HG02884 (cell line): ENCODE results near the gene HNRNPF.
A peak's percentile ranks its signal among the peaks of the same experiment; 100 is the strongest.
"Not testable (repeated sequence)": the region's sequence is repeated elsewhere in the genome, so short reads cannot be mapped to it uniquely, and the experiment has no call there.

Experiments used
- ATAC-seq: cut with Tn5 transposase; IDR thresholded peaks from one replicate; pipeline ENCODE4 v1.9.1; 2021; ENCODE audit warnings: mild to moderate bottlenecking, moderate library complexity; ENCODE audit not compliant: unreplicated experiment

Gene HNRNPF

GRCh38 chr10:43352951-43353350, 56.0 kb downstream of the HNRNPF start:
- no peak for ATAC-seq

- no peak for ATAC-seq
Measured at GRCh38 chr10:43351301-43351700, 57.7 kb downstream of the HNRNPF start.

- ATAC-seq = no peak
Measured at GRCh38 chr10:43350686-43351085, 58.3 kb downstream of the HNRNPF start.

GRCh38 chr10:43350156-43350555, 58.8 kb downstream of the HNRNPF start:
- ATAC-seq = no peak

- peak; percentile 100 for ATAC-seq
Measured at GRCh38 chr10:43348511-43349312, 60.3 kb downstream of the HNRNPF start.

- no peak for ATAC-seq
Measured at GRCh38 chr10:43347997-43348396, 61.0 kb downstream of the HNRNPF start.

GRCh38 chr10:43344051-43344450, 64.9 kb downstream of the HNRNPF start:
- no peak for ATAC-seq

- no peak for ATAC-seq
Measured at GRCh38 chr10:43343126-43343525, 65.9 kb downstream of the HNRNPF start.

- ATAC-seq = no peak
Measured at GRCh38 chr10:43342279-43343125, 66.5 kb downstream of the HNRNPF start.

- ATAC-seq = no peak
Measured at GRCh38 chr10:43341450-43341849, 67.5 kb downstream of the HNRNPF start.

- no peak for ATAC-seq
Measured at GRCh38 chr10:43340619-43341018, 68.4 kb downstream of the HNRNPF start.

- ATAC-seq = no peak
Measured at GRCh38 chr10:43340101-43340500, 68.9 kb downstream of the HNRNPF start.

- ATAC-seq = no peak
Measured at GRCh38 chr10:43339136-43339535, 69.8 kb downstream of the HNRNPF start.

GRCh38 chr10:43338117-43338516, 70.9 kb downstream of the HNRNPF start:
- ATAC-seq = no peak

GRCh38 chr10:43337536-43337935, 71.5 kb downstream of the HNRNPF start:
- not testable (repeated sequence) for ATAC-seq

- no peak for ATAC-seq
Measured at GRCh38 chr10:43336641-43337318, 72.2 kb downstream of the HNRNPF start.

- no peak for ATAC-seq
Measured at GRCh38 chr10:43336061-43336460, 72.9 kb downstream of the HNRNPF start.
